GM19351 (cell line): Measurements from ENCODE around the gene MAST4.
"Not testable (repeated sequence)": the region's sequence is repeated elsewhere in the genome, so short reads cannot be mapped to it uniquely, and the experiment has no call there.

Experiments
- ATAC-seq: cut with Tn5 transposase; IDR thresholded peaks from one replicate; pipeline ENCODE4 v1.9.1; 2021; ENCODE audit warnings: mild to moderate bottlenecking, moderate library complexity; ENCODE audit not compliant: unreplicated experiment

Gene MAST4

DNA sequence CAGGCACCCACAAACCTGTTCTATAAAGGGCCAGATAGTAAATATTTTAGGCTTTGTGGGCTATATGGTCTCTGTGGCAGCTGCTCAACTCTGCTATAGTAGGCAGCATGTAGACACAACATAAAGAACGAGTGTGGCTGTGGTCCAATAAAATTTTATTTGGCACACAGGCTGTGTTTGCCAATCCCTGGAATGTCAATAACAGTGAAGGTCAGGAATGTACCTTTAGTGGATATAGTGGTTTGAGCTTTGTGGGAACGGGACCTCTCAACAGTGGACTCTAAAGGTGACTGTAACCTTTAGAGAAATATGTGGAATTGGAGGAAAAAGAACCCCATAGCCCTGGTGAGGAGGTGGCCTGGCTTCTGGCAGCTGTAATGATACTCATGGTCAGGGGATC is 145.2 kb downstream of the MAST4 start:
- ATAC-seq, result no peak

DNA sequence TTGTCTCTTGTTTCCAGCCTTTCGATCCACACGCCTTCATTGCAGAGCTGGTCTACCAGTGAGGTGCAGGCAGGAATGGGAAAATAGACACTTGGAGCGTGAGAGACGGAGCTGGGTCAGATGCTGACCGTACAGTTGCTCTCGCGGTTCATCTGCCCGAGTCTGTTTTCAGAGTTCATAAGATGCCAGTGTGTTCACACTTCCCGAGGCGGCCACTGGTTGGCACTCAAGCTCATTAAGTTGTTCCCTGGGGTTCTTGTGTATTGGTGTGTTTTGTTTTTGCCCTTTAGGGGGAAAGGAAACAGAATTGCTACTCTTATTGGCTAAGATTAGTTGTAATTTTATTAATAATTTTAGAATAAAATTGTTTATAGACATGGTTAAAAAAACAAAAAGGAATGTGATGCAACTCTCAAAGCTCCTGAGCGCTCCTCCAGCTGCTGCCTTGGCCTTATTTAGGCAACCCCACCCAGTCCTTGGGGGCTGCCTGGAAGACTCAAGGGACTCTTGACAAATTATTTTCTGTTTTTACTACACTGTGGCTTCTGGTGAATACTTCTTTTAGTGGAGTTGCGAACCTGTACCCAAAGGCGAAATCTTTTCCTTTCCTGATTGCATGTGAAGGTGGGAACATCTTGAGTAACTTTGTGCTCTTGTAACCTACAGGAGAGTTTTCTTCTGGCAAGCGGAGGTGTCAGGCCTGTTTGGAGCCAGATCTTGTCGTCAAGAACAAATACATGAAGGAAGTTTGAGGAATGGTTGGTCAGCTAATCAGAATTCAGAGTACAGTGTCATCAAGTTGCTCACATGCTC is 146.1 kb downstream of the MAST4 start:
- no peak for ATAC-seq

DNA sequence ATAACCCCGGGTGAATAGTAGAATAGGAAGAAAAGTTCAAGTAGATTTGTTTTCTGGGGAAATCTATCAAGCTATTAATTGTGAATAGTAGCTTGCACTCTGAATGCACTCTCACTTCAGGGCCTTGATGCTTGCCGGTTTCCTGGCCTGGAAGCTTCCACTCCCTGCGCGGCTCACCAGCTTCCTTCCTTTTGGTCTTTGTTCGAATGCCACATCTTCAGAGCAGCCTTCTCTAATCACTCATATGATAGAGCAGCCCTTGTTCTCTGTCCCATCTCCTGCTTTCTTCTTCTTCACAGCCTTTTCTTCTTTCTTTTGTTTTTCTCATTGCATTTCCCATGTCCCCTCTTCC is 146.7 kb downstream of the MAST4 start:
- ATAC-seq, result no peak

DNA sequence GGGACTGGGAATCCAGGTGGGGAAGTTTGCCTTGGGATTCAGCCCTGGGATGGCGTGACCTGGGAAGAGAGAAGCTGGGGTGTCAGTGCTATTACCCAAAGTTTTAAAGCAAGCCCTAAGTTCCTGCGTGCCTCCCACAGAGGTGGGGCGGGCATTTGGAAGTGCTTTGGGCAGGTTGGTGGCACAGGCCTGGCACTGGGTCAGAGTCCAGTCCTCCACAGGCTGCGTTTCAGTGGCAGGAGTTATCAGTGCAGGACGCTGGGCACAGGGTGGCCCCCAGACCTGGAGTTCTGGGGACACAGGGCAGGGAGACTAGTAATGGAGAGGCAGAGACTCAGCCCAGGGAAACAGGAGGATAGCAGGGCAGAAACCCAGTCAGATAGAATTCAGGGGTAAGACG is 147.2 kb downstream of the MAST4 start:
- no peak for ATAC-seq

DNA sequence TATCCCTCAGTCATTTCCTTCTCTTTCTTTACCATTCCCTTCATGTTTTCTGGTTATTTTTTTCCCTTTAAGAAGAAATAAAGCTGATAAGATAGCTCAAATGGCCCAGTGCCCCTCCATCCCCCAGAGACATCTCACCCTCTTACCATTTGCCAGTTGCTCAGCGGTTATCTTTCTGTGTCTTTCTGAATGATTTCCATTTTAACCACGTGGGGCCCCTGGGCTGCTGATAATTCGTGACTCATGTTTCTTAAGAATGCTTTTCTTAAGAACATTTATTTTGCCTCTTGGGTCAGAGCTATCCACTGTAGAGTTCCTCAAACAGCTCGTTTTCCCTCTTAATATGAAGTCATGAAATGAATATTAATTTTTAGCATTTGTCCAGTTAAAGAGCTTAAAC is 147.8 kb downstream of the MAST4 start:
- no peak for ATAC-seq

DNA sequence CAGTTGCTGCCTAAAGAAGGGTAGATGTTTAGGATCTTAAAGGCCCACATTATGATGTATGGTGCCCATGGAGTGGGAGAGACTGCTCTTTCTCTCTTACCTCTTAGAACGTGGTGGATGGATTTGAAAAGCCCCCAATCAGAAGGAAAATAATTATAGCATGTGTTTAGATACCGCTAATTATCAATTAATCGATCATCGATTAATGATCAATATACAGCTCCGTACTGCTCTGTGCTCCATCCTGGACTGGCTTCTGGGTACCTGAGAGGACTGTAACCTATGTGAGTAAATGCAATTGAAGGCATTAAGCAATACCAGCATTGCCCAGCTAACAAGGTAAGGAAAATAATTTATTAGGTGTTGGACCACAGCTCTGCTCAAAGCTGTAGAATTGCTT is 149.1 kb downstream of the MAST4 start:
- ATAC-seq, result no peak

DNA sequence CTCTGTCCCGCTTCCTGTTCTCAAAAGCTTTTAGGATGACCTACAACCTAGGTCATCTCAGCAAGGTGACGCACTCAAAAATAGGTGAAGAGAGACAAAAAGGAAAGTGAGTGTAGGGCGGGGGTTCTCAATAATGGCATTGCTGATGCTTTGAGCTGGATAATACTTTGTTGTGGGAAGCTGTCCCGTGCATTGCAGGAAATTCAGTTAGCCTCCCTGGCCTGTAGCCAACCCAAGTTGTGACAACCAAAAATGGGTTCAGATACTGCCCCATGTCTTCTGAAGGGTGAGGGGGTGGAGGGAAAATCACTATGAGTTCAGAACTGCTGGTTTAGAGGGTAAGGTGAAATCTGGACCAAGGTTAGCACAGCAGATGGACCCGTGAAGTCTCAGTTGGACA is 151.4 kb downstream of the MAST4 start:
- ATAC-seq, result no peak

DNA sequence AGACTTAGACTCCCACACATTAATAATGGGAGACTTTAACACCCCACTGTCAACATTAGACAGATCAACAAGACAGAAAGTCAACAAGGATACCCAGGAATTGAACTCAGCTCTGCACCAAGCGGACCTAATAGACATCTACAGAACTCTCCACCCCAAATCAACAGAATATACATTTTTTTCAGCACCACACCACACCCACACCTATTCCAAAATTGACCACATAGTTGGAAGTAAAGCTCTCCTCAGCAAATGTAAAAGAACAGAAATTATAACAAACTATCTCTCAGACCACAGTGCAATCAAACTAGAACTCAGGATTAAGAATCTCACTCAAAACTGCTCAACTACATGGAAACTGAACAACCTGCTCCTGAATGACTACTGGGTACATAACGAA is 156.5 kb downstream of the MAST4 start:
- ATAC-seq, result not testable (repeated sequence)

DNA sequence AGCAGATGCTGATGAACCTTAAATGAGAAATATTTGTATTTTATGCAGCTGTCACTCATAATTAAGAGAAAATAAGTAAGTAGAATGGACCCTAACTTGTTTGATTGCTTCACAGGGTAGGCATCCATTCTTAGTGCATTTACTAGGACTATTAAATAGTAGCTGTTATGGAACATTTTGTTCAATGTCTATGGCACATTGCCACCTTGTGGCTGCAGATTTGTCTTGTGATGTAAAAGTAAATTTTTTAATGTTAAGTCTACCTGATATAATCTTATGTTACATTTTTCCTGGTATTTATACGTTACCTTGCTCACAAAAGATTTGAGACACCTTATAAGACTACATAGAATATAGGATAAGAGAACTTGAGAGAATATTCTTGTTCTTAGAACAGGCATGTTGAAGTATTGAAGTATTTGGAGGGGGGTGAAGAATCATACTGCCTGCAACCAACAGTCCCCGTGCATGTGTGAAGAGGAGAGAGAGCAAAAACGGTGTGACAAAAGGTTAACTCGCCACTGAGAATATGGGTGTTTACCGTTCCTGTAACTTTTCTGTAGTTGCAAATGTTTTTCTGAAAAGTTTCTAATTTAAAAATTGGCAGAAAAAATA is 161.1 kb downstream of the MAST4 start:
- ATAC-seq, result no peak

DNA sequence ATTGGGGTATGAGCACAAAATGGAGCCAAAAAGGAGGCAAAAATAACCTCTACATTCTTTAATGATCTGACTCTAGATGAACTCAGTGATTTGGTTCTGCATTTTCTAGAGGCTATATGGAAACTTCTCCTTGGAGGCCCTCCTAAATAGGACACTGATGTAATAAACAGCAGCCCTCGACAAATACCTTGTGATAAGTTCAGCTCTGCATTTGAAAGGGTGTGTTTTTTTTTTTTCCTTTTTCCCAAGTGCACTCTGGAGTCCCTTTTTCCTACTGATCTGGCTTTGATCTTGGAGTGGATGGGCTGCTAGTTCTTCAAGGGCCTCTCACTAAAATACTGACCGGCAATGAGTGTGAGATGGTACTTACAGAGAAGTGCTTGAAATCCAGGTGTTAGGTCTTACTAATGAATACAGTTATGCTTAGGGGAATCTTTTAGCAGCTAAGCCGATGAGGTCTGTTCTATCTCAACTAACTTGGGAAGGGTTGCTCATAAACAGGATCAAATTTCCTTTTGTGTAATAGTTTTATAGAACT is 161.7 kb downstream of the MAST4 start:
- no peak for ATAC-seq

DNA sequence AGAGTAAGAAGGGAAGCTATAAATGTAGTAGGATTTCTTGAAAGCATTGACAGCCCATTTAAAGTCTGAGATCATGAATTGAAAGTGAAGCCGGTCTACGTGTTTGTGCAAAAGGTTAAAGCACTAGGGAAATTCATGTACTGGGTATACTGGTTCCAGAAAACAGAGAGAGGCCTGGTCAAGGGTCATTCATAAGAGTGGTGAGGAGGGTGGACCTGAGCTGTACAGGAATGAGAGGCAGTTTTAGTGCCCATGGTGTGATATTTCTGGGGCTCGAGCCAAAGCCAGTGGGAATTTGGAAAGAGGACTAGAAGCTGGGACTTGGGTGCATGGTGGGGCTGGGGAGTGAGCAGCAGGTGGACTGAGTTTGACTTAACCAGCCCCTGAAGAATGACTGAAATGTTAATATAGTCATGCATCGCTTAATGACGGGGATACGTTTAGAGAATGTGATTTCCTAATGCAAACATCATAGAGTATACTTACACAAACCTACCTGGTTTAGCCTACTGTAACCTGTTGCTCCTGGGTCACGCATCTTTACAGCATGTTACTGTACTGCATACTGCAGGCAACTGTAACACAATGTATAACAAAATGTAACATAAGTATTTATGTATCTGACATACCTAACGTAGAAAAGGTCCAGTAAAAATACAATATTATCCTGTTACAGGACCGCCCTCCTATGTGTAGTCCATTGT is 173.0 kb downstream of the MAST4 start:
- ATAC-seq, result no peak

DNA sequence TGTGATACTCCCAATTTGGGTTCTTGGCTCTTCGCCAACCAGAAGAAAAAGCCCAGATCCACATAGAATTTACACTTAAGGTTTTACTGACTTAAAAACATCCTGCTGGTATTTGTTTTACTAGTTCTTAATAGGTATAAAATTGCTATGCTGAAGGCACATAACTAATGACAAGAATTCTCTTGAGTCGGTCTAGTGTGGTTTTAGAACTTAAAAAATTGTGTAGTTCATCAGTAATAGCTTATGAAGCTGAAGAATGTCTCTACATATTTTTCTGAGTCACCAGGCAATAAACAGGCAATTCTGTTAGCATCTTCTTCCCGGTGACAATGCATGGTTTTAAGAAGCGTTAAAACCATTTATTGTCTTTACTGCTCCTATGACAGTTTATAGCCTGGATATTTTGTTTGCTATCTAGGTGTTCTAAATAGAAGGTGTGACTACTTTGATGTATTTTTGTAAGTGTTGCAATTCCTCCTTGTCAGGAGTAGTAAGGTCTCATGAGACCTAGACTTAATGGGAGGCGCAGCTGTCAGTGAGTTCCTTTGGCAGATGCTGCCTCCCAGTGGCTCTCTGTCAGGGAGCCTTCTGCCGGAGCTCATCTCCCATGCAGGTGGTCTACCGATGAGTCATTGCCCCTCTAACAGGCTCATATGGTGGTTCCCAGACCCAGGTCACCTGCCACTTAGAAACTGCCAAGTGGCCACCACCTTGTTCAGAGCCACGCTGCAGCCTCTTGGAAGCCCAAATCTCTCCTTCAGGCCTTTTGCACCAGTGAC is 173.8 kb downstream of the MAST4 start:
- ATAC-seq, result no peak

DNA sequence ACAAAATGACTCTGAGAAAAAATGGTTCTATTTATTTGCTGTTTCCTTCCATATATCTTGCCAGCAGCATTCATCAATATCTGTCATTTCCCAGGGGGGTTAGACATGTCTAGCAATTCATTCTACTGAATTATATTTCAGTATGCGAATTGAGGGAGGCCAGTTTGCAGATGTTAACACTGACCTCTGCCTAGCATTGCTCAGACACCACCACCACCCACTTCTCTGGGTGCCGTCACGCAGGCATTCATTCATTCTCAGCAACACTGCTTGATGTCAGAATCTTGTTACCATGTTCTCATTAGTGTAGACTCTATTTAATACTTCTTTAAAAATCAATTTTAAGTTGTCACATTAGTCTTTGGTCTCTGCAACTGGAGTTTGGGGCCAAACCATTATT is 181.7 kb downstream of the MAST4 start:
- ATAC-seq, result no peak

DNA sequence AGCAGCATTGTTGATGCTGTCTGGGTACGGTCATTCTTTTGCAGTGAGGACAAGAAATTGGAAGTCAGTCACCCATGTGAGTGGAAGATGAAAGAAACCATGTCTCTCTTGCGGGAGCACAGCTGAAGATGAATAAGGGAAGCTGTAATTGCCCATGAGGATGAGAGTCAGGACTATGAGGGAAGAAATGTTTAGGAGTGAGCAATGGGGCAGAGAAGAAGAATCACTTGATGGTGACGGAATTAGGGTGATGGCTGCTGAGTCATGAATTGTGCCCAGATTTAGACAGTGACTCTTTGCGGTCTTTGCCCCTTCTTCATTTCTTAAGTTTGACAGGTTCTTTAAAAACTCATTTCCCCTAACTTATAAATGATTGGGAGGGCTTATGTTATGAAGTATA is 183.3 kb downstream of the MAST4 start:
- ATAC-seq, result no peak

DNA sequence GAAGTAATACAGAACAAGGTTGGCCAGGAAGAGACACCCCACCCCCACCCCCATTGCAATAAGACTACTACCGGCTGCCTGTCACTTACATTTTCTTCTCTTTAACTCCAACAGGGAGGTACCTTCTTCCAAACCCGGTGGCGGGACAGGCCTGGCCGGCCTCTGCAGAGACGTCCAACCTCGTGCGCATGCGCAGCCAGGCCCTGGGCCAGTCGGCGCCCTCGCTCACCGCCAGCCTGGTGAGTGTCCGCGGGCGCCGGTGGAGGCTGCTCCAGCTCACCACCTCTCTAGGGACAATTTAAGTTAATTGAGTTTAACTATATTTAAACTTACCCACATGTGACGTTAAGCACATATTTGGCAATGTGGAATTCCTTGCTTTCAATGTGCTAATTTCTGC is 192.4 kb downstream of the MAST4 start:
- no peak for ATAC-seq

DNA sequence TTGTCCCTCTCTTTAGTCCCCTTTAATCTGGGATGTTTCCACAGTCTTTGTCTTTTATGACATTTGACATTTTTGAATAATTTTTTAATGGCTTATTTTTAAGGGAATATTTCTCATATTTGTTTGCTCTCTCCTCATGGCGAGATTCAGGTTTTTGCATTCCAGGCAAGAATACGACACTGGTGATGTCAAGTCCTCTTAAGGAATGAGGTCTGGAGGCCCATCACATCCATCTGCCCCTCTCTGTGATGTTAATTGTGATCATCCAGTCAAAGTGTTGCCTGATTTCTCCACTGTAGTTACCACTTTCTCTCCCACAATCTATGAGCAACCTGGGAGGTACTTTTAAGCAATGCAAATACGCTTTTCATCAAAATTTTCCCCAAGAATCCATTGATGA is 193.2 kb downstream of the MAST4 start:
- ATAC-seq, result no peak

DNA sequence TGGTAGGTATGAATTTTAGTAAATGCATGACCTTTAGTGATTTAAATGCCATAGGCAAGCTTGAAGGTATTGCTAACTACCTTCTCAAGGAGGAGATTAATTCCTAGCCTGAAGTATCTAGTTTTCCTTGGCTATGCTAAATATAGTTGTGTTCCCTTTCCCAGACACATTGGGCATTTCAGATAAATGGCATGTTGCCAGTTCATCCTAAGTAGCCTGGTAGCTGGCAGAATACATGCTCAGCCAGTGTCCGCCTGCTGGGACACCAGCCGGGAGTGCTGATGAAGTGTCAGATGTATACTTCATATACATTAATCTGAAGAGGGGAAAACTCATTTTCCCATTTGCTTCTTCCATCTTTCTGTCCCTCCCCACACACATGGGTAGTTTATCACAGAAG is 196.9 kb downstream of the MAST4 start:
- ATAC-seq, result no peak

DNA sequence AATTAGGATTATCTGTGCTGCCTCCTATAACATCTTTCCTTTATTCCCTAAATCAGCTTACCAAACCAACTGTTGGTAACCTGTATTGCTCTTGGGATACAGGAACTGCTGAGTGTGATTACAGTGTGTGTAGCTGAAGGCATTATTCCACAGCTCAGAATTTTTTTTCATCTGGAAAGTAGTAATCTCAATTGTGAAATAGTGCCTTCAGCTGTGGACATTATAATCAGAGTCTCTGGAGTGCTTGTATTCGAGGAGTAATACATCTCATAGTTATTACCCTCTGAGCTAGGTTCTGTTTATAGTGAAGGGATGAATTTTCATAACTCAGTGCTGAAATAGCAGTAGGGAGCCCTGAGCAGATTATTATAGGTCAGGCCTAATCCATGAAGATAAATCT is 199.5 kb downstream of the MAST4 start:
- ATAC-seq, result no peak

DNA sequence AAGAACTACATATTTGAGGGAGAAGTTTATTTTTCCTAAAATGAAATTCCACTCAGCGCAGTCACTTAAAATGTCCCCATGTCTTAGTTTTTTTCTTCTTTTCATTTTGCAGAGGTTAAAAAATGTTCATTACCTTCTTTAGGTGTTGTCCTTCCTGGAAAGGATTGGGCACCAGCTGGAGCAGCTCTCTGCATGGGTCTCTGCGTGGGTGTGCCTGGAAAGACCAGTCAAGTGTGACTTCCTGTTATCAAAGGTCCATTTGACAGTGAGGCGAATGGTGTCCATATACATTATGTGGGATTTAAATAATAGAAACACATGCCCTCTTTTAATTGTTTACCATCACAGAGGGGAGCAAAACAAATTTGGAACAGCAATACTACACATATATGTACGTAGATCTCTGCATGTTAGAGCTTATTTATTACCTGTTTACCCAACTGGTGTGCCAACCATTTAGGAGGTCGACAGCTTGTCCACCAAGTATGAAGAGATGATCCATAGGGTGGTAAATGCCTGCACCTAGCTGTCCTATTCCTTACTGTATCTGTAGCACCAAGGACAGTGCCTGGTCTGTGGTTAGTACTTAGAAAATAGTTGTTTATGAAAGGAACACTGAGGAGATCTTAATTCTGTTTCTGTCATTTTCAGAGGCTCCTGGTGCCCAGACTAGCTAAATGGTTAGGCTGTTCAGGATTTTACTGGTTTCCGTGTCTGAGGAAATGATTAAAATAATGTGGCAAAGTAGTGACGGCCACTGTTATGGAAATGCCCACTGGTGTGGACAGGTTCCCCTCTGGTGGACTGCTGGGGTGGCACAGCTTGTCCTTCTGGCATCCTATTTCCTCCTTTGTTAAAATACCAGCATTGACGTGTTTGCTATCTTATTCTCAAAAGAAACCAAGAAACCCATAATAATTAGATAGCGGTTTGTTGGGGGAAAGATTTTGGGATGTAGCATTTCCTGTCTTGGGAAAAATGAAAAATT is 200.4 kb downstream of the MAST4 start:
- ATAC-seq, result no peak

DNA sequence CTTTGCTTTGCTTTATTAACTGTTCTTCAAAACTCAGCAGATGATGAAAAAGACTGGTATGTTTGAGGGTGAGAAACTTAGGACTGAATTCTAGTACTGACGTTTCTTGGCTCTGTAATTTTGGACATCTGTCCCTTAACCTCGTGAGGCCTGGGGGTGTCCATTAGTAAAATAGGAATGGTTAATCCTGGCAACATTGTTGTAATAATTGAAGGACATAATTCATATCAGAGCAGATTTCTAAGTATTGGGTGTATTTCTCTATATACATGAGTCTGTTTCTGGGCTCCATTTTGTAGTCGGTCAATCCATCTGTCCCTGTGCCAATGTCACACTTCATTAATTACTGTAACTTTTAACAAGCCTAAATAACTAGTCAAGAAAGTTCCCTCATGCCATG is 206.7 kb downstream of the MAST4 start:
- no peak for ATAC-seq
